ENCODE measurements around the gene CCDC148.

DNA sequence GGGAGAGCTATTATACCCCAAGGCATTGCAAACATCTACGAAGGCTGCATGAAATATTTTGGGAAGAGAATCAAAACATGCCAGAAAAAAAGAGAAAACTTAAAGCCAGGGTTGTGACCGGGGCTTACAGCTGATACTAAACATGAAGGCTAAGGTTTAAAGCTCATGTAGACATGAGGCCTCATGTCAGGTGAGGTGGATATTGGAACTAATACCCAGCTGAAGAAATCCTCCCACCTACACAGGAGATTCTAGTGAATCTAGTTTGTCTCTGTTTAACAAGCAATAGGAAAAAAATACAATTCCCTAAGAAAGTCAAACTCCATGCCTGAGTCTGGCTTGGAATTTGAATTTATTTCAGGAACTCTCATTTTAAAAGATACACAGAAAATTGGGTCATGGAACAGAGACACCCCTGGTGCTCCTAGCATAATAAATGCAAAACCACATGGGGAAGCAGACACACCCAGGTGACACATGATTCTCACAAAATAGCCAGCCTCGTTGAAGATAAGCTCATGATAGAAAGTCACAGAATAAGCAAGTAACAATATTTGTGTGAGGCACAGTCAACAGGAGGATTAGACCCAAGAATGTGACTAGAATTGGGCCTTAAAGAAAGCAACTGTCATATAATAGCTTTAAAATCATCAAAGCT is 312.7 kb downstream of the CCDC148 start:
- TF ChIP-seq, protein P1, sequence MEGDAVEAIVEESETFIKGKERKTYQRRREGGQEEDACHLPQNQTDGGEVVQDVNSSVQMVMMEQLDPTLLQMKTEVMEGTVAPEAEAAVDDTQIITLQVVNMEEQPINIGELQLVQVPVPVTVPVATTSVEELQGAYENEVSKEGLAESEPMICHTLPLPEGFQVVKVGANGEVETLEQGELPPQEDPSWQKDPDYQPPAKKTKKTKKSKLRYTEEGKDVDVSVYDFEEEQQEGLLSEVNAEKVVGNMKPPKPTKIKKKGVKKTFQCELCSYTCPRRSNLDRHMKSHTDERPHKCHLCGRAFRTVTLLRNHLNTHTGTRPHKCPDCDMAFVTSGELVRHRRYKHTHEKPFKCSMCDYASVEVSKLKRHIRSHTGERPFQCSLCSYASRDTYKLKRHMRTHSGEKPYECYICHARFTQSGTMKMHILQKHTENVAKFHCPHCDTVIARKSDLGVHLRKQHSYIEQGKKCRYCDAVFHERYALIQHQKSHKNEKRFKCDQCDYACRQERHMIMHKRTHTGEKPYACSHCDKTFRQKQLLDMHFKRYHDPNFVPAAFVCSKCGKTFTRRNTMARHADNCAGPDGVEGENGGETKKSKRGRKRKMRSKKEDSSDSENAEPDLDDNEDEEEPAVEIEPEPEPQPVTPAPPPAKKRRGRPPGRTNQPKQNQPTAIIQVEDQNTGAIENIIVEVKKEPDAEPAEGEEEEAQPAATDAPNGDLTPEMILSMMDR (IDR thresholded peaks at IDR 0.05; ENCODE audit: insufficient read depth, low read length) = no peak
- no peak for TF ChIP-seq POLR2AphosphoS5 (IDR thresholded peaks at IDR 0.05; ENCODE audit: low read depth)
- no peak for TF ChIP-seq SPI1 (IDR thresholded peaks at IDR 0.05; ENCODE audit: borderline replicate concordance, low read depth)

Measured in HL-60 (cell line).